Measurements from ENCODE around the gene PHYKPL. TPM values are rescaled to one million over a fixed set of nuclear protein-coding genes. Genes with fewer than 3 reads are reported as not detected.

PHYKPL gene
- total RNA-seq (2012; rRNA removed) (8.6 and 10.0 TPM in 2 replicates), polyA plus RNA-seq (2012; rRNA removed) (24.5 and 25.5 TPM in 2 replicates), Bru-seq, nascent RNA (percentile 88 among the genes with signal in this experiment), BruChase-seq, experiment 1, labeled RNA remaining after a 6-hour chase (percentile 92 among the genes with signal in this experiment), BruChase-seq, experiment 2, labeled RNA remaining after a 2-hour chase (percentile 94 among the genes with signal in this experiment)
- polyA plus RNA-seq (2012; cell fraction: cytosol; rRNA removed) = 11.2 and 15.3 TPM in 2 replicates
- 124 and 147 TPM in 2 replicates for polyA plus RNA-seq (2012; cell fraction: nucleus; rRNA removed; ENCODE audit: low replicate concordance)
- long read RNA-seq, partial matches to known transcripts = 4 of 45 reads
- long read RNA-seq, other reads (novel, unspliced or antisense) = 37 of 45 reads

DNA sequence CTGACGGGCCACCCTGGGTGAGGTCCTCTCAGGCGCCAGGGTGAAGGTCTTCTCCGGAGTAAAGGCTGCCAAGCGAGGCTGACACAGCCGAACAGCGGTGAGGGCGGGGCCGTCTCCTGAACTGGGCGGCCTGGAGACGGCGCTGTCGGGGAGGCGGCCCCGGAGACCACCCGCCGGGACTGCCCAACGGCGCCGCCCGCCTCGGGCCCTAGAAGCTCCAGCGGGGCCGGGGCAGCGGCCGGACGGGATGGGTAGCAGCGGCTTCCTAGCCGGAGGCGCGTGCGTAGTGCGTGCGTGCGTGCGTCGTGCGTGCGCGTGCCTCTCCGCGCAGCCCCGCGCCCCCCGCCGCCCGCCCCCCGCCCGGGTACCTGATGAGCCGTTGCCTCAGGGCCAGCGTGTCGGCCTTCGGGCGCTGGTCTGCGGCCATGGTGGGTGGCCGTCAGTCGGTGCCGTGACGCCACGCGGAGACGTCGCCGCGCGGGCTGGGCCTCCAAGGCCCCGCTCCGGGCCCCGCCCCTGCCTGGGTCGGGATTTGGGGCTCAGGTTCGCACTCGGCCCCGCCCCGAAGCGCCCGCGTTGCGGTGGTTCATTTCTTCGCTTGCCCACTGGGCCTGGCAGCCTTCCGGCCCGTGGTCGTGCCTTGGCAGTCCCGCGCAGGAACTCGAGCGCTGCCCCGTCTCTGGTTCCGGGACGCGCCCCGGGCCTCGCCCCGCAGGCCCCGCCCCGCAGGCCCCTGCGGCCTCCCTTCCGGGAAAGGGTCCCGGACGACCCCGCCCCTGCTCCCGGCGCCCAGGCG lies at the start of gene PHYKPL:
PHYKPL (minus strand) TSS at position 679 of the 796 bp plus-strand sequence; CDS start at position 427, 252 bp downstream.
- Histone ChIP-seq H2AFZ (replicated peaks; ENCODE audit: low read length, poor library complexity) (peak within 1 kb of the TSS; percentile 96), H2AK5ac (ENCODE audit: low read depth, low read length) (peak within 1 kb of the TSS; percentile 64), H3K9ac (ENCODE audit: low read depth, low read length) (peak within 1 kb of the TSS; percentile 80), H3K4me1 (ENCODE audit: control insufficient read depth, insufficient read depth, low read length) (peaks cover 9% of the 10 kb centered on the region), H3K4me2 (ENCODE audit: low read depth, low read length) (peak within 1 kb of the TSS; percentile 90), H4K8ac (ENCODE audit: low read depth in 2 of 2, low read length in 2 of 2) (peak within 1 kb of the TSS; percentile 93 to 99), H3K27ac (ENCODE audit: insufficient read depth, low read length) (peak within 1 kb of the TSS; percentile 69), H2BK5ac (ENCODE audit: low read depth, low read length, poor library complexity, severe bottlenecking) (peak within 1 kb of the TSS; percentile 75), H3K9me1 (ENCODE audit: insufficient read depth, low read length) (peaks cover 20% of the 10 kb centered on the region), H3K4me3 (ENCODE audit: insufficient read depth, low read depth, low read length) (peak within 1 kb of the TSS; percentile 72), H3K23ac (ENCODE audit: low read depth, low read length) (peak within 1 kb of the TSS; percentile 59), H2BK120ac (ENCODE audit: low read depth, low read length) (peak within 1 kb of the TSS; percentile 61), H3K14ac (replicated peaks; ENCODE audit: low read depth, low read length) (peak within 1 kb of the TSS; percentile 95), H3K36me3 (ENCODE audit: control insufficient read depth, insufficient read depth, low read length) (peaks cover 27% of the 10 kb centered on the region), H3K4ac (ENCODE audit: low read depth, low read length) (peak within 1 kb of the TSS; percentile 92), H3K27me3 (ENCODE audit: control insufficient read depth, insufficient read depth, low read length) (no peaks in the 10 kb centered on the region), H3K79me1 (ENCODE audit: low read depth in 1 of 2, low read length in 2 of 2) (peaks cover 21 to 46% of the 10 kb centered on the region in 2 experiments), H4K20me1 (ENCODE audit: insufficient read depth, low read length) (peaks cover 6% of the 10 kb centered on the region; the same call in 1 of the 2 replicates), H3K9me3 (ENCODE audit: control insufficient read depth, insufficient read depth, low read length) (0 out of 2 replicates have a peak, but pooled peaks cover under 1% of the 10 kb centered on the region), H3K18ac (ENCODE audit: low read depth, low read length) (peak within 1 kb of the TSS; percentile 33; the same call in 1 of the 2 replicates), H2AK9ac (replicated peaks; ENCODE audit: low read depth, low read length, poor library complexity) (peak within 1 kb of the TSS; percentile 98), H2BK15ac (ENCODE audit: low read depth, low read length) (no peak within 1 kb of the TSS; the same call in 2 of the 3 replicates), H2BK20ac (ENCODE audit: low read depth, low read length) (no peak within 1 kb of the TSS), H4K5ac (ENCODE audit: low read depth, low read length) (peak within 1 kb of the TSS; percentile 95), H4K91ac (ENCODE audit: insufficient read depth, low read depth, low read length) (peak within 1 kb of the TSS; percentile 92), H3K56ac (ENCODE audit: extremely low read depth, insufficient read depth, low read length) (peak within 1 kb of the TSS; percentile 28; the same call in 1 of the 2 replicates)
- in situ Hi-C loops (cut with MboI; ENCODE audit: low sequenced_read_pairs) = no loop called here
- CTCF ChIA-PET = interaction anchor here (0.5 kb wide), 1 partner anchor 805 kb away, joined by 3 read pairs; no protein-coding TSS in a partner anchor
- dilution Hi-C loops (cut with HindIII; ENCODE audit: low sequenced_read_pairs, unreplicated experiment) = no loop called here
- BruUV-seq (replicated peaks) = no TSS peak
- 1% methylated on average over 47 of the region's 102 CpGs; no CpG with 5 or more reads in 1 of the 2 experiments for whole genome bisulfite sequencing, 2 experiments (ENCODE audit: extremely low coverage in 2 of 2, insufficient read length in 1 of 2)
- intact Hi-C loops (cut with micrococcal nuclease) = loop anchor here (1.0 to 5.0 kb wide), 2 partner anchors 28 to 395 kb away; partner anchors contain the start of genes CLK4 and HNRNPAB
- TF ChIP-seq, protein P1, sequence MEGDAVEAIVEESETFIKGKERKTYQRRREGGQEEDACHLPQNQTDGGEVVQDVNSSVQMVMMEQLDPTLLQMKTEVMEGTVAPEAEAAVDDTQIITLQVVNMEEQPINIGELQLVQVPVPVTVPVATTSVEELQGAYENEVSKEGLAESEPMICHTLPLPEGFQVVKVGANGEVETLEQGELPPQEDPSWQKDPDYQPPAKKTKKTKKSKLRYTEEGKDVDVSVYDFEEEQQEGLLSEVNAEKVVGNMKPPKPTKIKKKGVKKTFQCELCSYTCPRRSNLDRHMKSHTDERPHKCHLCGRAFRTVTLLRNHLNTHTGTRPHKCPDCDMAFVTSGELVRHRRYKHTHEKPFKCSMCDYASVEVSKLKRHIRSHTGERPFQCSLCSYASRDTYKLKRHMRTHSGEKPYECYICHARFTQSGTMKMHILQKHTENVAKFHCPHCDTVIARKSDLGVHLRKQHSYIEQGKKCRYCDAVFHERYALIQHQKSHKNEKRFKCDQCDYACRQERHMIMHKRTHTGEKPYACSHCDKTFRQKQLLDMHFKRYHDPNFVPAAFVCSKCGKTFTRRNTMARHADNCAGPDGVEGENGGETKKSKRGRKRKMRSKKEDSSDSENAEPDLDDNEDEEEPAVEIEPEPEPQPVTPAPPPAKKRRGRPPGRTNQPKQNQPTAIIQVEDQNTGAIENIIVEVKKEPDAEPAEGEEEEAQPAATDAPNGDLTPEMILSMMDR (conservative IDR thresholded peaks at IDR 0.05; ENCODE audit: low read depth, low read length) = 0 out of 2 replicates have a peak, but pooled peaks have one; percentile 16
- TF ChIP-seq MAZ (IDR thresholded peaks at IDR 0.05; ENCODE audit: borderline replicate concordance, low read depth, low read length) = peak; percentile 38; the same call in 1 of the 2 replicates
- peak; percentile 17; the same call in 1 of the 2 replicates for TF ChIP-seq POLR2A (IDR thresholded peaks at IDR 0.05; ENCODE audit: low read depth, low read length)
- no peak for TF ChIP-seq RAD21 (IDR thresholded peaks at IDR 0.05; ENCODE audit: low read length)
- no peak for TF ChIP-seq SMC3 (IDR thresholded peaks at IDR 0.05; ENCODE audit: low read depth, low read length)
- POLR2A ChIA-PET (ENCODE audit: unreplicated experiment) = no interaction called here
- ATAC-seq (ENCODE audit: low read depth) (peak; percentile 79), DNase-seq (peak; percentile 58)

Measured in IMR-90 (cell line).